GM23248 (cell line): ENCODE results near the gene SHPK.

Experiments
- EZH2 ChIP-seq: fragments of 200-600 bp; sonication (generic); IDR thresholded peaks from 2 replicates; pipeline ENCODE4 v1.6.1; 2018; ENCODE audit warnings: antibody characterized with exemption, mild to moderate bottlenecking; ENCODE audit not compliant: insufficient read depth, poor library complexity, severe bottlenecking
- EZH2phosphoT487 ChIP-seq: fragments of 200-600 bp; sonication (generic); IDR thresholded peaks from 2 replicates; pipeline ENCODE4 v1.6.1; 2018; ENCODE audit warnings: antibody characterized with exemption, moderate library complexity, mild to moderate bottlenecking, low read depth; ENCODE audit not compliant: insufficient read depth

GRCh38 chr17:3669548-3669947 is 33.5 kb upstream of the SHPK start:
- TF ChIP-seq EZH2phosphoT487 (no peak), EZH2 (no peak)
